PC-9 (cell line): ENCODE measurements around the gene R3HCC1L. TPM values are rescaled to one million over a fixed set of nuclear protein-coding genes. Genes with fewer than 3 reads are reported as not detected.

Source experiments
- BruUV-seq: library from RNA; stranded (reverse); fragments of 400-500 nt; replicated peaks from 2 replicates; lab custom pipeline; 2021; lab: Mats Ljungman, UMichigan
- CTCF ChIA-PET: fragments of 300-600 bp; sonication (Branson Sonifier 250); formaldehyde crosslinking; loops from one replicate; lab custom pipeline; 2022; ENCODE audit warnings: antibody characterized with exemption; lab: Charles Lee
- POLR2A ChIA-PET: fragments of 300-600 bp; sonication (Branson Sonifier 250); formaldehyde crosslinking; loops from one replicate; lab custom pipeline; 2022; ENCODE audit warnings: antibody characterized with exemption; ENCODE audit not compliant: unreplicated experiment; lab: Charles Lee
- DNase-seq, 2 experiments: peaks; one replicate each; pipeline versions ENCODE4 v3.0.0 to v3.0.0-alpha.2; 2015 to 2022; ENCODE audit warnings: mixed read lengths in 1 of 2
- H2AFZ ChIP-seq: fragments of 200-600 bp; sonication (generic); 2 replicates; pipeline ENCODE4 v1.8.1; 2017; ENCODE audit warnings: antibody characterized with exemption
- H3F3A ChIP-seq: fragments of 200-600 bp; sonication (generic); 2 replicates; pipeline ENCODE4 v1.8.1; 2017; ENCODE audit warnings: antibody characterized with exemption, mild to moderate bottlenecking, low read depth; ENCODE audit not compliant: insufficient read depth
- H3K27ac ChIP-seq: fragments of 200-600 bp; sonication (generic); 2 replicates; pipeline ENCODE4 v1.6.1; 2016; ENCODE audit warnings: mixed run types
- H3K27me3 ChIP-seq: fragments of 200-600 bp; sonication (generic); 2 replicates; pipeline ENCODE4 v1.6.1; 2016; ENCODE audit warnings: low read depth, mixed run types; ENCODE audit not compliant: insufficient read depth
- H3K36me3 ChIP-seq: fragments of 200-600 bp; sonication (generic); 2 replicates; pipeline ENCODE4 v1.6.1; 2016; ENCODE audit warnings: low read depth, mixed run types
- H3K4me1 ChIP-seq: fragments of 200-600 bp; sonication (generic); replicated peaks from 2 replicates; pipeline ENCODE4 v1.6.1; 2016; ENCODE audit warnings: mixed run types; ENCODE audit not compliant: insufficient read depth
- H3K4me2 ChIP-seq: fragments of 200-600 bp; sonication (generic); 2 replicates; pipeline ENCODE4 v1.6.1; 2017; ENCODE audit warnings: mixed run types
- H3K4me3 ChIP-seq: fragments of 200-600 bp; sonication (generic); 2 replicates; pipeline ENCODE4 v1.6.1; 2016; ENCODE audit warnings: mixed run types
- H3K79me2 ChIP-seq: fragments of 200-600 bp; sonication (generic); 2 replicates; pipeline ENCODE4 v1.6.1; 2017; ENCODE audit warnings: low read depth, mixed run types
- H3K9me2 ChIP-seq: fragments of 200-600 bp; sonication (generic); 2 replicates; pipeline ENCODE4 v1.8.1; 2017; ENCODE audit warnings: mild to moderate bottlenecking; ENCODE audit not compliant: insufficient read depth
- H3K9me3 ChIP-seq: fragments of 200-600 bp; sonication (generic); 2 replicates; pipeline ENCODE4 v1.8.1; 2016; ENCODE audit warnings: low read depth; ENCODE audit not compliant: insufficient read depth
- H4K20me1 ChIP-seq: fragments of 200-600 bp; sonication (generic); 2 replicates; pipeline ENCODE4 v1.8.1; 2017; ENCODE audit not compliant: insufficient read depth
- CTCF ChIP-seq: fragments of 200-600 bp; sonication (generic); conservative IDR thresholded peaks from 2 replicates; pipeline ENCODE4 v1.6.1; 2017; ENCODE audit warnings: mixed run types, antibody characterized with exemption, mild to moderate bottlenecking, moderate library complexity
- EZH2 ChIP-seq: fragments of 200-600 bp; sonication (generic); IDR thresholded peaks from 2 replicates; pipeline ENCODE4 v1.8.0; 2017; ENCODE audit warnings: antibody characterized with exemption, low read depth
- intact Hi-C: fragments of 100-400 bp; cut with micrococcal nuclease; formaldehyde crosslinking; loops from one replicate; pipeline ENCODE4 v1.10.0; 2022; ENCODE audit not compliant: unreplicated experiment
- total RNA-seq: library from RNA; stranded (reverse); gene quantifications from 2 replicates; pipeline ENCODE4 v1.2.3, GENCODE V29; 2021

The R3HCC1L gene
- total RNA-seq, 1 experiment from 2014 or later: 7.0 TPM

DNA sequence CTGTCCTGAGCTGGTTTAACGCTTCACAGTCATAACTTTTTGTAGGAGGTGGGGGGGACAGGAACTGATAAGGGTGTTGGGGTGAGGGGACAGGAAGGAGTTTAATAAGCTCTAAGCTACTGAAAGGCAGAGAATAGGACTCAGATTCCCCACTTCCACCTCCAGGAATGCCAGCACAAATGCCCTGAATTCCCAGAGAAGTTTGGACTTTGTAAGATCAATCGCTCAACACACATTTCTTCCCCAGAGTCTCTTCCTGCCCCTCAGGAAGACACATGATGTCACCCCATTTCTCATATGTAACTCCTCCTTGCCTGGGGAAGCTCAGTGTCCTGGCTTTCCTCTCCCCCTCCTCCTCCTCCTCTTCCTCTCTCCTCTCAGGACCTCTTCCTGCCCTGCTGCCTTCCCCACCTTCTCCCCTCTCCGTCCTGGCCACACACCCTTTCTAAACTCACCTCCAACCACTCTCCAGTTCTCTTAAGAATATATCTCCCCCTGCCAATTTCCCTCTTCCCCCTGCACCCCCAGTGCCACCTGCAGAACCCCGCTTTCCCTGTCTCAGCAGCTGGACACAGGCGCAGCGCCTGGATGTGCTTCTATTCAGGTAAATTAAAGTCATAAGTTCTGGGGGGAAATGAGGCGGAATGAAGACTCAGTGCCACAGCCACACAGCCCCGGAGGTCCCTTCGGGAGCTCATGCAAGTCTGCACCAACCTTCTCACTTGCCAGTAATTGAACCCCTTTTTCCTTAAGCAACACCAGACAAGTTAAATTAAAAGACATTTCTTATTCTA, 138.8 kb downstream of the R3HCC1L start:
- ChIA-PET POLR2A (no interaction called here), CTCF (no interaction called here)
- no peaks in the 10 kb centered on the region; the same call in 1 of the 2 replicates for H3K9me2 ChIP-seq
- H3K4me2 ChIP-seq: no peak overlapping the region
- TF ChIP-seq EZH2 (no peak), CTCF (no peak)
- no peaks in the 10 kb centered on the region for H3K9me3 ChIP-seq
- H3K4me1 ChIP-seq: peaks cover 26% of the 10 kb centered on the region
- intact Hi-C loops: no loop called here
- H3K4me3 ChIP-seq: no peak overlapping the region
- peaks cover 15% of the 10 kb centered on the region; the same call in 1 of the 2 replicates for H3F3A ChIP-seq
- no peaks in the 10 kb centered on the region for H3K36me3 ChIP-seq
- no peak overlapping the region for H2AFZ ChIP-seq
- H3K27me3 ChIP-seq: no peaks in the 10 kb centered on the region
- no peak for DNase-seq
- BruUV-seq: no TSS peak
- no peak overlapping the region for H3K27ac ChIP-seq
- no peaks in the 10 kb centered on the region for H3K79me2 ChIP-seq
- no peaks in the 10 kb centered on the region for H4K20me1 ChIP-seq

- CTCF ChIA-PET: no interaction called here
Measured at GRCh38 chr10:98274562-98274961, 140.1 kb downstream of the R3HCC1L start.

DNA sequence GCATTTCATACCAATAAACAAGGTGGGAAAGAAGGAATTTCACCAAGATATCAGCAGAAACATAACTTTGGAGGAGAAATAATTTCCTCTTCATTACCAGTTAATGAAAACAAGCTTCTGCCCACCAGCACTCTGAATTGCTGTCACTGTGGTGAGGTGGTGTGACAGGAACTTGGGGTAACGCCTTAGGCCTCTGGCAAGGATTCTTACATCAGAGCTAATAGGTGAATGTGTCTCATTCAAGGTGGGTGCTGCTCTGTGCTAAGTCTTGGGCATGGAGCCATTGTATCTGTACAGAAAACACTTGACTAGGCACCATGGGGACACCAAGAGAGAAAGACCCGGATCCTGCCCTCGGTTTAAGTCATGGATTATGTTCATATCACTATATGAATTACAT, 141.9 kb downstream of the R3HCC1L start:
- TF ChIP-seq CTCF: no peak
- no peak for TF ChIP-seq EZH2

More at GRCh38 chr10:98274562-98274961, 140.1 kb downstream of the R3HCC1L start:
- H3F3A ChIP-seq: peaks cover 11% of the 10 kb centered on the region; the same call in 1 of the 2 replicates
- H2AFZ ChIP-seq: no peak overlapping the region
- POLR2A ChIA-PET: no interaction called here
- H3K4me3 ChIP-seq: no peak overlapping the region
- intact Hi-C loops: no loop called here
- no peaks in the 10 kb centered on the region for H3K27me3 ChIP-seq
- no peak overlapping the region for H3K4me2 ChIP-seq
- no peak for DNase-seq
- no peaks in the 10 kb centered on the region for H3K79me2 ChIP-seq
- no peaks in the 10 kb centered on the region for H4K20me1 ChIP-seq
- no peaks in the 10 kb centered on the region; the same call in 1 of the 2 replicates for H3K9me2 ChIP-seq
- H3K9me3 ChIP-seq: no peaks in the 10 kb centered on the region
- BruUV-seq: no TSS peak
- H3K4me1 ChIP-seq: peaks cover 17% of the 10 kb centered on the region
- no peak overlapping the region for H3K27ac ChIP-seq
- TF ChIP-seq EZH2: no peak
- TF ChIP-seq CTCF: no peak
- no peaks in the 10 kb centered on the region for H3K36me3 ChIP-seq

More for the DNA sequence above, 141.9 kb downstream of the R3HCC1L start:
- intact Hi-C loops: no loop called here
- Histone ChIP-seq H3K27me3 (no peaks in the 10 kb centered on the region), H3K4me1 (no peaks in the 10 kb centered on the region), H3K36me3 (no peaks in the 10 kb centered on the region), H3K9me2 (no peaks in the 10 kb centered on the region; the same call in 1 of the 2 replicates), H3K79me2 (no peaks in the 10 kb centered on the region), H3K4me2 (no peak overlapping the region), H3K4me3 (no peak overlapping the region), H4K20me1 (no peaks in the 10 kb centered on the region), H3F3A (peaks cover 2% of the 10 kb centered on the region; the same call in 1 of the 2 replicates), H2AFZ (no peak overlapping the region), H3K9me3 (no peaks in the 10 kb centered on the region), H3K27ac (no peak overlapping the region)
- CTCF ChIA-PET: no interaction called here
- DNase-seq: no peak
- BruUV-seq: no TSS peak
- POLR2A ChIA-PET: no interaction called here
